GM23248 (cell line): ENCODE data around the gene ARHGEF28. TPM values are rescaled to one million over a fixed set of nuclear protein-coding genes. Genes with fewer than 3 reads are reported as not detected.

Experiments used
- DNase-seq: peaks from one replicate; pipeline ENCODE4 v3.0.0-alpha.2; 2015
- H2AFZ ChIP-seq: fragments of 200-600 bp; sonication (generic); 2 replicates; pipeline ENCODE4 v1.6.1; 2016; ENCODE audit warnings: antibody characterized with exemption
- H3F3A ChIP-seq: fragments of 200-600 bp; sonication (generic); 2 replicates; pipeline ENCODE4 v1.6.1; 2016; ENCODE audit warnings: mild to moderate bottlenecking, antibody characterized with exemption, mixed run types; ENCODE audit not compliant: insufficient read depth
- H3K27ac ChIP-seq: fragments of 200-600 bp; sonication (generic); 2 replicates; pipeline ENCODE4 v1.5.1; 2016; ENCODE audit warnings: mild to moderate bottlenecking
- H3K27me3 ChIP-seq: fragments of 200-600 bp; sonication (generic); replicated peaks from 2 replicates; pipeline ENCODE4 v1.6.1; 2016; ENCODE audit warnings: mild to moderate bottlenecking; ENCODE audit not compliant: insufficient read depth
- H3K36me3 ChIP-seq: fragments of 200-600 bp; sonication (generic); 2 replicates; pipeline ENCODE4 v1.6.1; 2016; ENCODE audit warnings: low read depth, mild to moderate bottlenecking
- H3K4me1 ChIP-seq: fragments of 200-600 bp; sonication (generic); 2 replicates; pipeline ENCODE4 v1.6.1; 2016; ENCODE audit warnings: mild to moderate bottlenecking; ENCODE audit not compliant: insufficient read depth
- H3K4me2 ChIP-seq: fragments of 200-600 bp; sonication (generic); one replicate; pipeline ENCODE4 v1.6.1; 2016; ENCODE audit warnings: mild to moderate bottlenecking; ENCODE audit not compliant: unreplicated experiment
- H3K4me3 ChIP-seq: fragments of 200-600 bp; sonication (generic); 2 replicates; pipeline ENCODE4 v1.5.1; 2016; ENCODE audit warnings: mild to moderate bottlenecking
- H3K79me2 ChIP-seq: fragments of 200-600 bp; sonication (generic); 2 replicates; pipeline ENCODE4 v1.6.1; 2016; ENCODE audit warnings: mild to moderate bottlenecking; ENCODE audit not compliant: insufficient read depth
- H3K9ac ChIP-seq: fragments of 200-600 bp; sonication (generic); 2 replicates; pipeline ENCODE4 v1.6.1; 2016; ENCODE audit warnings: mild to moderate bottlenecking
- H3K9me2 ChIP-seq: fragments of 200-600 bp; sonication (generic); 2 replicates; pipeline ENCODE4 v1.6.1; 2016; ENCODE audit warnings: mixed run types, mild to moderate bottlenecking, moderate library complexity; ENCODE audit not compliant: insufficient read depth
- H3K9me3 ChIP-seq: fragments of 200-600 bp; sonication (generic); one replicate; pipeline ENCODE4 v1.6.1; 2017; ENCODE audit warnings: low read depth
- H4K20me1 ChIP-seq: fragments of 200-600 bp; sonication (generic); 2 replicates; pipeline ENCODE4 v1.6.0; 2016; ENCODE audit not compliant: insufficient read depth
- EZH2 ChIP-seq: fragments of 200-600 bp; sonication (generic); IDR thresholded peaks from 2 replicates; pipeline ENCODE4 v1.6.1; 2018; ENCODE audit warnings: antibody characterized with exemption, mild to moderate bottlenecking; ENCODE audit not compliant: insufficient read depth, poor library complexity, severe bottlenecking
- EZH2phosphoT487 ChIP-seq: fragments of 200-600 bp; sonication (generic); IDR thresholded peaks from 2 replicates; pipeline ENCODE4 v1.6.1; 2018; ENCODE audit warnings: antibody characterized with exemption, moderate library complexity, mild to moderate bottlenecking, low read depth; ENCODE audit not compliant: insufficient read depth
- WGBS, 2 experiments: methylation state at CpG; one replicate each; pipeline ENCODE4 v1.1.6; 2015 to 2017; ENCODE audit warnings: low lambda C conversion rate in 2 of 2, low coverage in 1 of 2; ENCODE audit errors: missing lambda C conversion rate in 2 of 2; 5-methylcytosine and 5-hydroxymethylcytosine counted together
- in situ Hi-C: fragments of 300-500 bp; cut with MboI; formaldehyde crosslinking; loops from 2 replicates; pipeline ENCODE4 v1.15.0; 2020
- polyA plus RNA-seq: library from polyadenylated mRNA; unstranded; fragments of >200 nt; fragmentation: Nextera tagmentation; extraction: Ambion mirVana; gene quantifications from 2 replicates; pipeline ENCODE4 v1.2.1, GENCODE V29; 2016
- total RNA-seq: library from RNA; depleted of rRNA; stranded (reverse); fragments of >200 nt; shearing (Covaris generic); gene quantifications from 2 replicates; pipeline ENCODE4 v1.2.3, GENCODE V29; 2014

The ARHGEF28 gene
- total and polyA plus RNA-seq, 2 experiments from 2014 or later, result 5.0 to 9.6 TPM

DNA sequence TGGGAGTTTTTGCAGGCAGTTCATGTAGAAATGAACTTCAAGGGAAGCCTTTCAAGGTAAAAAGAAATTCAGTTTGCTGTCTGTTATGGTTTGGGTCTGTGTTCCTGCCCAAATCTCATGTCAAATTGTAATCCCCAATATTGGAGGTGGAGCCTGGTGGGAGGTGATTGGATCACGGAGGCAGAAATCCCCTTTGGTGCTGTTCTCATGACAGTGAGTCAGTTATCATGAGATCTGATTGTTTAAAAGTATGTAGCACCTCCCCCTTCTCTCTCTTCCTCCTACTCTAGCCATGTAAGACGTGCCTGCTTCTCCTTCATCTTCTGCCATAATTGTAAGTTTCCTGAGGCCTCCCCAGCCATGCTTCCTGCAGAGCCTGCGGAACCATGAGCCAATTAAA is 341.4 kb downstream of the ARHGEF28 start:
- Histone ChIP-seq H3K4me1 (peaks cover 12% of the 10 kb centered on the region), H3K27me3 (no peaks in the 10 kb centered on the region), H3K79me2 (no peaks in the 10 kb centered on the region), H3K4me2 (no peak overlapping the region), H3K36me3 (no peaks in the 10 kb centered on the region), H2AFZ (no peak overlapping the region), H4K20me1 (no peaks in the 10 kb centered on the region), H3K4me3 (no peak overlapping the region), H3F3A (peaks cover 9% of the 10 kb centered on the region; the same call in 1 of the 2 replicates), H3K9me2 (no peaks in the 10 kb centered on the region; the same call in 1 of the 2 replicates), H3K9ac (no peak overlapping the region), H3K9me3 (no peaks in the 10 kb centered on the region), H3K27ac (no peak overlapping the region)
- in situ Hi-C loops, result no loop called here
- no peak for TF ChIP-seq EZH2
- TF ChIP-seq EZH2phosphoT487, result no peak
- 48 to 55% methylated on average over 3 of the region's 3 CpGs for WGBS, 2 experiments
- no peak for DNase-seq

DNA sequence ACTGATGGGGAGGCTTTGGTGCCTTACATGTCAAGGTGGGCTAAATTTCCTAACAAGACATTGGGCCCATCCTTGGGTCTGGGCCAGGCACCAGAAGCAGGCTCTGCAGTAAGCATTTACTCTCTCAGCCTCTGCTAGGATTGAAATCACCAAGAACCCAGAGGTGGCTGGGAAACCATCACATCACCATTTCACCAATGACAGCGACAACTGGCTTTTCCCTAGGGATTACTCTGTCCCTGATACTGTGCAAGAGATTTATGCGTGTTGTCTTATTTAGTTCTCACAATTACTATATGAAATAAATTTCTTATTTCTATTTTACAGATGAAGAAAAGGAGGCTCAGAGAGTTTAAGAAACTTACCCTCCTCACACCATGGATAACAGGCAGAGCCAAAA is 342.2 kb downstream of the ARHGEF28 start:
- H4K20me1 ChIP-seq, result no peaks in the 10 kb centered on the region
- TF ChIP-seq EZH2phosphoT487 (no peak), EZH2 (no peak)
- peak overlapping the region; percentile 41 for H3K4me2 ChIP-seq
- in situ Hi-C loops, result no loop called here
- H3K9me2 ChIP-seq, result no peaks in the 10 kb centered on the region; the same call in 1 of the 2 replicates
- H3K4me3 ChIP-seq, result no peak overlapping the region
- H3F3A ChIP-seq, result peaks cover 9% of the 10 kb centered on the region; the same call in 1 of the 2 replicates
- peaks cover 12% of the 10 kb centered on the region for H3K4me1 ChIP-seq
- H3K9me3 ChIP-seq, result no peaks in the 10 kb centered on the region
- H3K36me3 ChIP-seq, result no peaks in the 10 kb centered on the region
- no peak overlapping the region for H2AFZ ChIP-seq
- H3K27me3 ChIP-seq, result no peaks in the 10 kb centered on the region
- no peak overlapping the region for H3K27ac ChIP-seq
- WGBS, 2 experiments, result 77 to 80% methylated on average over 2 of the region's 2 CpGs
- DNase-seq, result no peak
- H3K9ac ChIP-seq, result no peak overlapping the region
- H3K79me2 ChIP-seq, result no peaks in the 10 kb centered on the region

- 48 to 53% methylated on average over 8 of the region's 8 CpGs for WGBS, 2 experiments
- Histone ChIP-seq H3K9me2 (no peaks in the 10 kb centered on the region; the same call in 1 of the 2 replicates), H3K4me2 (peak overlapping the region; percentile 41), H3K79me2 (no peaks in the 10 kb centered on the region), H3K4me3 (no peak overlapping the region), H3K9me3 (no peaks in the 10 kb centered on the region), H3K27ac (no peak overlapping the region), H3F3A (peaks cover 9% of the 10 kb centered on the region; the same call in 1 of the 2 replicates), H4K20me1 (no peaks in the 10 kb centered on the region), H3K9ac (no peak overlapping the region), H3K4me1 (peaks cover 12% of the 10 kb centered on the region), H2AFZ (no peak overlapping the region), H3K36me3 (no peaks in the 10 kb centered on the region), H3K27me3 (no peaks in the 10 kb centered on the region)
- peak; percentile 55 for DNase-seq
- in situ Hi-C loops, result no loop called here
- no peak for TF ChIP-seq EZH2phosphoT487
- no peak for TF ChIP-seq EZH2
Observed at GRCh38 chr5:73968729-73969128, 342.7 kb downstream of the ARHGEF28 start.

- 35 to 36% methylated on average over 5 of the region's 5 CpGs for WGBS, 2 experiments
- Histone ChIP-seq H4K20me1 (no peaks in the 10 kb centered on the region), H3K27ac (no peak overlapping the region), H3K27me3 (no peaks in the 10 kb centered on the region), H2AFZ (no peak overlapping the region), H3K4me1 (peaks cover 12% of the 10 kb centered on the region), H3K4me3 (no peak overlapping the region), H3F3A (peaks cover 9% of the 10 kb centered on the region; the same call in 1 of the 2 replicates), H3K36me3 (no peaks in the 10 kb centered on the region), H3K79me2 (no peaks in the 10 kb centered on the region), H3K4me2 (peak overlapping the region; percentile 41), H3K9ac (no peak overlapping the region), H3K9me2 (no peaks in the 10 kb centered on the region; the same call in 1 of the 2 replicates), H3K9me3 (no peaks in the 10 kb centered on the region)
- no peak for DNase-seq
- in situ Hi-C loops, result no loop called here
- TF ChIP-seq EZH2phosphoT487 (no peak), EZH2 (no peak)
Observed at GRCh38 chr5:73969195-73970036, 343.4 kb downstream of the ARHGEF28 start.
